IMR-90 (cell line): ENCODE measurements around the gene PALLD. TPM values are rescaled to one million over a fixed set of nuclear protein-coding genes. Genes with fewer than 3 reads are reported as not detected.

ENCODE experiments used
- ATAC-seq: fragments of 200-7000 bp; cut with Tn5 transposase; 2 replicates; pipeline ENCODE4 v1.9.1; 2020; ENCODE audit warnings: low read depth, mild to moderate bottlenecking, moderate library complexity
- BruUV-seq: library from RNA; stranded (reverse); fragments of 400-500 nt; replicated peaks from 2 replicates; lab custom pipeline; 2021; lab: Mats Ljungman, UMichigan
- CTCF ChIA-PET: fragments of 300-600 bp; formaldehyde crosslinking; extraction: SDS; loops from one replicate; lab custom pipeline; 2021; ENCODE audit warnings: antibody characterized with exemption; lab: Yijun Ruan, JAX
- POLR2A ChIA-PET: fragments of 300-600 bp; sonication (Branson Sonifier 250); formaldehyde crosslinking; loops from one replicate; lab custom pipeline; 2022; ENCODE audit warnings: antibody characterized with exemption; ENCODE audit not compliant: unreplicated experiment; lab: Charles Lee
- DNase-seq: peaks from one replicate; pipeline ENCODE4 v3.0.0; 2013
- H2AFZ ChIP-seq: replicated peaks from 2 replicates; pipeline ENCODE3; 2013; ENCODE audit warnings: low read length, mild to moderate bottlenecking; ENCODE audit not compliant: poor library complexity
- H2AK5ac ChIP-seq: 2 replicates; pipeline ENCODE4 v1.6.1; 2013; ENCODE audit warnings: low read depth, low read length, inconsistent platforms
- H2AK9ac ChIP-seq: replicated peaks from 2 replicates; pipeline ENCODE3; 2013; ENCODE audit warnings: mild to moderate bottlenecking, low read depth, low read length, moderate library complexity; ENCODE audit not compliant: poor library complexity
- H2BK120ac ChIP-seq: 2 replicates; pipeline ENCODE4 v1.6.1; 2013; ENCODE audit warnings: low read depth, low read length, inconsistent platforms
- H2BK15ac ChIP-seq: 3 replicates; pipeline ENCODE4 v1.6.1; 2013; ENCODE audit warnings: low read depth, low read length, inconsistent platforms
- H2BK20ac ChIP-seq: 2 replicates; pipeline ENCODE4 v1.6.1; 2013; ENCODE audit warnings: low read depth, mild to moderate bottlenecking, inconsistent platforms, low read length, moderate library complexity
- H2BK5ac ChIP-seq: 2 replicates; pipeline ENCODE4 v1.6.1; 2013; ENCODE audit warnings: mild to moderate bottlenecking, low read depth, low read length, inconsistent platforms; ENCODE audit not compliant: poor library complexity, severe bottlenecking
- H3K14ac ChIP-seq: replicated peaks from 2 replicates; pipeline ENCODE4 v1.6.1; 2013; ENCODE audit warnings: low read depth, low read length, inconsistent platforms
- H3K18ac ChIP-seq: 2 replicates; pipeline ENCODE4 v1.6.1; 2013; ENCODE audit warnings: low read depth, low read length, control low read depth
- H3K23ac ChIP-seq: 2 replicates; pipeline ENCODE4 v1.6.1; 2013; ENCODE audit warnings: low read depth, low read length, inconsistent platforms
- H3K27ac ChIP-seq: 2 replicates; pipeline ENCODE4 v1.5.1; 2013; ENCODE audit warnings: mild to moderate bottlenecking, control low read depth, low read length; ENCODE audit not compliant: insufficient read depth
- H3K27me3 ChIP-seq: 2 replicates; pipeline ENCODE4 v1.6.1; 2013; ENCODE audit warnings: low read length; ENCODE audit not compliant: control insufficient read depth, insufficient read depth
- H3K36me3 ChIP-seq: 2 replicates; pipeline ENCODE4 v1.6.1; 2013; ENCODE audit warnings: low read length, mixed read lengths; ENCODE audit not compliant: control insufficient read depth, insufficient read depth
- H3K4ac ChIP-seq: 2 replicates; pipeline ENCODE4 v1.6.1; 2013; ENCODE audit warnings: low read depth, low read length, inconsistent platforms
- H3K4me1 ChIP-seq: 2 replicates; pipeline ENCODE4 v1.6.1; 2013; ENCODE audit warnings: low read length, mixed read lengths; ENCODE audit not compliant: control insufficient read depth, insufficient read depth
- H3K4me2 ChIP-seq: 2 replicates; pipeline ENCODE4 v1.6.1; 2013; ENCODE audit warnings: low read depth, mild to moderate bottlenecking, control low read depth, low read length, moderate library complexity
- H3K4me3 ChIP-seq: 2 replicates; pipeline ENCODE4 v1.5.1; 2013; ENCODE audit warnings: low read depth, mild to moderate bottlenecking, control low read depth, low read length, moderate library complexity; ENCODE audit not compliant: insufficient read depth
- H3K56ac ChIP-seq: 2 replicates; pipeline ENCODE4 v1.6.1; 2013; ENCODE audit warnings: low read length, inconsistent platforms; ENCODE audit not compliant: insufficient read depth; ENCODE audit errors: extremely low read depth
- H3K79me1 ChIP-seq, 2 experiments: 2 replicates each; pipeline ENCODE4 v1.6.1; 2013; ENCODE audit warnings: low read length in 2 of 2, inconsistent platforms in 1 of 2, low read depth in 1 of 2
- H3K9ac ChIP-seq: 2 replicates; pipeline ENCODE4 v1.6.1; 2013; ENCODE audit warnings: low read depth, low read length, control low read depth
- H3K9me1 ChIP-seq: 2 replicates; pipeline ENCODE4 v1.6.1; 2013; ENCODE audit warnings: low read length, inconsistent platforms; ENCODE audit not compliant: insufficient read depth
- H3K9me3 ChIP-seq: 2 replicates; pipeline ENCODE4 v1.6.1; 2013; ENCODE audit warnings: low read length; ENCODE audit not compliant: control insufficient read depth, insufficient read depth
- H4K20me1 ChIP-seq: 2 replicates; pipeline ENCODE4 v1.6.1; 2013; ENCODE audit warnings: low read length, inconsistent platforms; ENCODE audit not compliant: insufficient read depth
- H4K5ac ChIP-seq: 2 replicates; pipeline ENCODE4 v1.6.1; 2013; ENCODE audit warnings: mild to moderate bottlenecking, low read depth, low read length, control low read depth
- H4K8ac ChIP-seq, 2 experiments: 2 replicates each; pipeline ENCODE4 v1.6.1; 2013; ENCODE audit warnings: low read depth in 2 of 2, low read length in 2 of 2, control low read depth in 1 of 2, inconsistent platforms in 1 of 2
- H4K91ac ChIP-seq: 2 replicates; pipeline ENCODE4 v1.6.1; 2013; ENCODE audit warnings: low read depth, low read length, inconsistent platforms; ENCODE audit not compliant: insufficient read depth
- BHLHE40 ChIP-seq: fragments of 150-350 bp; IDR thresholded peaks from 2 replicates; pipeline ENCODE4 v1.6.1; 2016; ENCODE audit warnings: mild to moderate bottlenecking, low read depth, low read length
- CHD1 ChIP-seq: IDR thresholded peaks from 2 replicates; pipeline ENCODE4 v1.6.1; 2012; ENCODE audit warnings: low read depth, low read length, improper control_type of control experiment
- MAFK ChIP-seq: IDR thresholded peaks from 2 replicates; pipeline ENCODE4 v1.6.1; 2012; ENCODE audit warnings: low read depth, low read length, improper control_type of control experiment
- RCOR1 ChIP-seq: IDR thresholded peaks from 2 replicates; pipeline ENCODE4 v1.6.1; 2012; ENCODE audit warnings: mild to moderate bottlenecking, low read length, improper control_type of control experiment; ENCODE audit not compliant: insufficient replicate concordance
- WGBS, 2 experiments: methylation state at CpG; one replicate each; pipeline versions ENCODE4 v1.1.5 to v1.1.7; 2013; ENCODE audit warnings: missing lambda C conversion rate in 2 of 2; ENCODE audit not compliant: insufficient read length in 1 of 2; ENCODE audit errors: extremely low coverage in 2 of 2; 5-methylcytosine and 5-hydroxymethylcytosine counted together
- dilution Hi-C: fragments of 300-500 bp; cut with HindIII; formaldehyde crosslinking; loops from one replicate; pipeline ENCODE4 v1.14.3; 2018; ENCODE audit warnings: low sequenced_read_pairs; ENCODE audit not compliant: unreplicated experiment
- in situ Hi-C: fragments of 300-500 bp; cut with MboI; formaldehyde crosslinking; loops from 3 replicates; pipeline ENCODE4 v1.14.3; 2019; ENCODE audit warnings: low sequenced_read_pairs, inconsistent platforms, mixed read lengths
- intact Hi-C: fragments of 100-400 bp; cut with micrococcal nuclease; formaldehyde crosslinking; loops from 2 replicates; pipeline ENCODE4 v1.10.0; 2022
- polyA plus RNA-seq, 3 experiments: library from polyadenylated mRNA; depleted of rRNA; stranded (reverse); fragments of >200 nt; gene quantifications; 2 replicates each; pipeline ENCODE4 v1.2.3, GENCODE V29; 2012; ENCODE audit warnings: low replicate concordance in 1 of 3
- total RNA-seq: library from RNA; depleted of rRNA; stranded (reverse); fragments of >200 nt; gene quantifications from 2 replicates; pipeline ENCODE4 v1.2.3, GENCODE V29; 2012
- TF ChIP-seq, protein P1 (sequence below): fragments of 150-350 bp; IDR thresholded peaks from 2 replicates; pipeline ENCODE4 v1.6.1; 2017; ENCODE audit warnings: mild to moderate bottlenecking, antibody characterized with exemption, low read length, low read depth

The PALLD gene
- total and polyA plus RNA-seq, 2 of the 4 experiments (the other 2 are of a cell fraction), result 91.0 to 91.9 TPM

GRCh38 chr4:168830777-168831512 lies 334.1 kb downstream of the PALLD start (continued):
- TF ChIP-seq, protein P1, sequence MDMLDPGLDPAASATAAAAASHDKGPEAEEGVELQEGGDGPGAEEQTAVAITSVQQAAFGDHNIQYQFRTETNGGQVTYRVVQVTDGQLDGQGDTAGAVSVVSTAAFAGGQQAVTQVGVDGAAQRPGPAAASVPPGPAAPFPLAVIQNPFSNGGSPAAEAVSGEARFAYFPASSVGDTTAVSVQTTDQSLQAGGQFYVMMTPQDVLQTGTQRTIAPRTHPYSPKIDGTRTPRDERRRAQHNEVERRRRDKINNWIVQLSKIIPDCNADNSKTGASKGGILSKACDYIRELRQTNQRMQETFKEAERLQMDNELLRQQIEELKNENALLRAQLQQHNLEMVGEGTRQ, result no peak

DNA sequence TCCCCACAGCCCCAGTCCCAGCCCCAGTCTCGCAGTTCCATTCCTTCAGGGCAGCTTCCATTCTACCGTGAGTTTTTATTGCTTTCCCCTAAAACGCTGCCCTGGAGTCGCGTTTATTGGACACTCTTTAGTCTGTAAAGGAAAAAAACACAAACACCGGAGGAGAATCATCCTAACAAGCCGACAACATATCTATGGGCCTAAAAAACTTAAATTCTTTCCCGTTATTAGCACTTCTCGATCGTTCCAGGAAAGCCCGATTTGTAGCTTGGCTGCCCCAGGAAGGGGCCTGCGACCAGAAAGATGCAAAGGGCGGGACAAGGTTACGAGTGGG lies 334.7 kb downstream of the PALLD start:
- no peaks in the 10 kb centered on the region for H3K27me3 ChIP-seq
- H3K9me3 ChIP-seq, result no peaks in the 10 kb centered on the region
- H2BK15ac ChIP-seq, result peak overlapping the region; percentile 93; the same call in 2 of the 3 replicates
- peaks cover 4% of the 10 kb centered on the region for H3K36me3 ChIP-seq
- peaks cover 12% of the 10 kb centered on the region for H3K9me1 ChIP-seq
- H4K91ac ChIP-seq, result peak overlapping the region; percentile 76
- peak overlapping the region; percentile 55 for H3K23ac ChIP-seq
- peak overlapping the region; percentile 87 for H3K4ac ChIP-seq
- DNase-seq (no peak), ATAC-seq (peak; percentile 4)
- H3K79me1 ChIP-seq, result peaks cover 0 to 26% of the 10 kb centered on the region in 2 experiments; a peak in 2 of 4 replicates
- peak overlapping the region; percentile 93 for H2AFZ ChIP-seq
- peak overlapping the region; percentile 85 for H3K4me2 ChIP-seq
- peak overlapping the region; percentile 80 for H4K5ac ChIP-seq
- H3K18ac ChIP-seq, result peak overlapping the region; percentile 62
- H3K56ac ChIP-seq, result peak overlapping the region; percentile 89
- no CpG with 5 or more reads among the region's 14 CpGs for WGBS, 2 experiments
- dilution Hi-C loops, result no loop called here
- peak overlapping the region; percentile 92 for H2BK120ac ChIP-seq
- H3K27ac ChIP-seq, result peak overlapping the region; percentile 70
- H3K4me3 ChIP-seq, result peak overlapping the region; percentile 81
- TF ChIP-seq CHD1 (no peak), RCOR1 (no peak), BHLHE40 (no peak), MAFK (no peak)
- peak overlapping the region; percentile 64 for H3K9ac ChIP-seq
- H4K8ac ChIP-seq, result peak overlapping the region; percentile 63 to 88
- CTCF ChIA-PET, result interaction anchor here (0.9 to 1.3 kb wide), 4 partner anchors 9 to 317 kb away, joined by 3 to 5 read pairs (median 4); no protein-coding TSS in a partner anchor
- peak overlapping the region; percentile 21 for H2AK9ac ChIP-seq
- H4K20me1 ChIP-seq, result peaks cover 36% of the 10 kb centered on the region
- in situ Hi-C loops, result no loop called here
- intact Hi-C loops, result loop anchor here (1.0 to 10.0 kb wide), 4 partner anchors 76 to 647 kb away; partner anchors contain the start of gene DDX60L
- H2AK5ac ChIP-seq, result no peak overlapping the region
- peaks cover 5% of the 10 kb centered on the region for H3K4me1 ChIP-seq
- no TSS peak for BruUV-seq
- POLR2A ChIA-PET, result interaction anchor here (0.6 to 3.0 kb wide), 10 partner anchors 7 to 333 kb away, joined by 3 to 40 read pairs (median 10); partner anchors contain the start of gene CBR4
- H3K14ac ChIP-seq, result peak overlapping the region; percentile 54
- H2BK5ac ChIP-seq, result peak overlapping the region; percentile 74
- H2BK20ac ChIP-seq, result peak overlapping the region; percentile 93
